Measurements from ENCODE around the gene MRPL14. TPM values are rescaled to one million over a fixed set of nuclear protein-coding genes. Genes with fewer than 3 reads are reported as not detected.

The MRPL14 gene
- total RNA-seq, 1 donor: 47.5 TPM

DNA sequence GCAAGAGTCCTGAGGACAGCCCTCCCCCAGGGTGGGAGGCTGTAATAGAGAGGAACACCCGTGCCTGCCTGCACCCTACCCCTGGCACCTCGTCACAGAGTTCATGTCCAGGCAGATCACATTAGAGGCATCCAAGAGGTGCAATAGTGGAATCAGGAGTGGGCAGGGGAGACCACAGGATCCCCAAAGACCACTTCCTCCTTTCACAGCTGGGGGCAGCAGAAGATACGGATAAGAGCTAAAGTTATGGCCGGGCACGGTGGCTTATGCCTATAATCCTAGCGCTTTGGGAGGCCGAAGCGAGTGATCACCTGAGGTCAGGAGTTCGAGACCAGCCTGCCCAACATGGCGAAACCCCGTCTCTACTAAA is 29.9 kb upstream of the MRPL14 start:
- TF ChIP-seq, protein P1, sequence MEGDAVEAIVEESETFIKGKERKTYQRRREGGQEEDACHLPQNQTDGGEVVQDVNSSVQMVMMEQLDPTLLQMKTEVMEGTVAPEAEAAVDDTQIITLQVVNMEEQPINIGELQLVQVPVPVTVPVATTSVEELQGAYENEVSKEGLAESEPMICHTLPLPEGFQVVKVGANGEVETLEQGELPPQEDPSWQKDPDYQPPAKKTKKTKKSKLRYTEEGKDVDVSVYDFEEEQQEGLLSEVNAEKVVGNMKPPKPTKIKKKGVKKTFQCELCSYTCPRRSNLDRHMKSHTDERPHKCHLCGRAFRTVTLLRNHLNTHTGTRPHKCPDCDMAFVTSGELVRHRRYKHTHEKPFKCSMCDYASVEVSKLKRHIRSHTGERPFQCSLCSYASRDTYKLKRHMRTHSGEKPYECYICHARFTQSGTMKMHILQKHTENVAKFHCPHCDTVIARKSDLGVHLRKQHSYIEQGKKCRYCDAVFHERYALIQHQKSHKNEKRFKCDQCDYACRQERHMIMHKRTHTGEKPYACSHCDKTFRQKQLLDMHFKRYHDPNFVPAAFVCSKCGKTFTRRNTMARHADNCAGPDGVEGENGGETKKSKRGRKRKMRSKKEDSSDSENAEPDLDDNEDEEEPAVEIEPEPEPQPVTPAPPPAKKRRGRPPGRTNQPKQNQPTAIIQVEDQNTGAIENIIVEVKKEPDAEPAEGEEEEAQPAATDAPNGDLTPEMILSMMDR (IDR thresholded peaks at IDR 0.05; ENCODE audit: insufficient read depth, low read depth, low read length): no peak
- no peak for DNase-seq (ENCODE audit: low read depth)
- H3K4me3 ChIP-seq (ENCODE audit: low read depth, low read length): no peak overlapping the region

DNA sequence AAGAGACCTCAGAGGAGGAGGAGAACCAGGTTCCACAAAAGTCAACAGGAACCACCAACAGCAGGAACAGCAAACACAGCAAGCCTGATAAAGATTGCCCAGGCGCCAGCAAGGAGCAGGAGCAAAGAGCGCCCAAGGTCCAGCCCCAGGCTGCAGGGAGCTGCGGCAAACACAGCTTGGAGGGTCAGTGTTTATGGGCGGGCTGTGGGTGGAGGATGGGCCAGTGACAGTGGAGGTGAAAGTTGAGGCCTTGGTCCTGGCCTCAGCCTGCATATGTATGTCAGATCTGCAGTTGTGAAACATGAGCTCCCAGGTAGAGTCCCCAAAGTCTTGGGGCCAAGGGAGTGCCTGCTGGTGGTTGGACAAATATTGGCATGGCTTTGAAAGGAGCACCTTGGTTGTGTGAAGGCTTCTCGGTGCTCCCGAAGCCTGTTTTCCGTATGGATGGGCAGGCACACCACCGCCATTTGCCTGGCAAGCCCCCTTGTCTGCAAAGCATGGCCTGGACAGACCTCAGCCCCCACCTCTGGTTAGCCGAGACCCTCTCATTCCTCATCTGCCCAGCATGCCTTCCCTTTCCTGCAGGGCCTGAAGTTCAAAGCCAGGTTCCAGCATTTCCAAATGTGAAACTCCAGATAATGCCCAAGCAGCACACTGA is 29.4 kb upstream of the MRPL14 start:
- no peak overlapping the region for H3K4me3 ChIP-seq (ENCODE audit: low read depth, low read length)
- DNase-seq (ENCODE audit: low read depth): no peak
- TF ChIP-seq, protein P1 (IDR thresholded peaks at IDR 0.05; ENCODE audit: insufficient read depth, low read depth, low read length): no peak

- TF ChIP-seq, protein P1 (IDR thresholded peaks at IDR 0.05; ENCODE audit: insufficient read depth, low read depth, low read length): no peak
- no peak for DNase-seq (ENCODE audit: low read depth)
- no peak overlapping the region for H3K4me3 ChIP-seq (ENCODE audit: low read depth, low read length)
These were observed 26.8 kb upstream of the MRPL14 start for GRCh38 chr6:44154067-44154466.

DNA sequence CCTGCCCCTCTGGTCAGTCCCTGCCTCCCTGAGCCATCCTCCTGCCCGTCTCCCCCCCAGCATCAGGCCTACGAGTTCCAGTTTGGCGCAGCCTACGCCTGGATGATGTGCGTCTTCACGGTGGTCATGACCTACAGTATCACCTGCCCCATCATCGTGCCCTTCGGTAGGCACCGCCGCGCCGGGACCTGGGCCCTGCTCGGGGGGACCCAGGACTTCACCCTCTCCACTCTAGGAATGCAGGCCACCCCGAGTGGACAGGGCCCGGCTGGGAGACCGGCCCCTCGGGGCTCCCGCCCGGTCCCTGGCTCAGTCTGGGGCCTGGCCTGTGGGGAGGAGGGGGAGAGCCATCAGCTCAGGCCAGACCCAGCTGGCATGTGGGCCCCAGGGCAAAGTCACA is 25.3 kb upstream of the MRPL14 start:
- DNase-seq (ENCODE audit: low read depth): no peak
- no peak overlapping the region for H3K4me3 ChIP-seq (ENCODE audit: low read depth, low read length)
- TF ChIP-seq, protein P1 (IDR thresholded peaks at IDR 0.05; ENCODE audit: insufficient read depth, low read depth, low read length): no peak

DNA sequence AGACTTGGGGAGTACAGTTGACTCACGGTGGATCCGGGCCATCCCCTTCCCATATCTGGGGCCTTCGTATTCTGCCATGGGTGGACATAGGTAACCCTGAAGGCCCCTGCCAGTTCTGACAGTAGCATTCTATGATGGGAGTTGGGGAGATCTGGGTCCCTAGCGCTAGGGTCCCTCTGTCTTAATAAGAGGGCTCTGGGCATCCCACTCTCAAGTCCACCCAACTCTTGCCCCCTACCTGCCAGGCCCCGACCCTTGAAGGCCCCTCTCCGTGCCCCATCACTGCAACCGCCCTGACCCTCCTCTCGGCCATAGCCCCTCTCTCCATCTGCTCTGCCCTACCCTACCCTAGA is 24.8 kb upstream of the MRPL14 start:
- no peak for DNase-seq (ENCODE audit: low read depth)
- no peak overlapping the region for H3K4me3 ChIP-seq (ENCODE audit: low read depth, low read length)
- TF ChIP-seq, protein P1 (IDR thresholded peaks at IDR 0.05; ENCODE audit: insufficient read depth, low read depth, low read length): no peak

DNA sequence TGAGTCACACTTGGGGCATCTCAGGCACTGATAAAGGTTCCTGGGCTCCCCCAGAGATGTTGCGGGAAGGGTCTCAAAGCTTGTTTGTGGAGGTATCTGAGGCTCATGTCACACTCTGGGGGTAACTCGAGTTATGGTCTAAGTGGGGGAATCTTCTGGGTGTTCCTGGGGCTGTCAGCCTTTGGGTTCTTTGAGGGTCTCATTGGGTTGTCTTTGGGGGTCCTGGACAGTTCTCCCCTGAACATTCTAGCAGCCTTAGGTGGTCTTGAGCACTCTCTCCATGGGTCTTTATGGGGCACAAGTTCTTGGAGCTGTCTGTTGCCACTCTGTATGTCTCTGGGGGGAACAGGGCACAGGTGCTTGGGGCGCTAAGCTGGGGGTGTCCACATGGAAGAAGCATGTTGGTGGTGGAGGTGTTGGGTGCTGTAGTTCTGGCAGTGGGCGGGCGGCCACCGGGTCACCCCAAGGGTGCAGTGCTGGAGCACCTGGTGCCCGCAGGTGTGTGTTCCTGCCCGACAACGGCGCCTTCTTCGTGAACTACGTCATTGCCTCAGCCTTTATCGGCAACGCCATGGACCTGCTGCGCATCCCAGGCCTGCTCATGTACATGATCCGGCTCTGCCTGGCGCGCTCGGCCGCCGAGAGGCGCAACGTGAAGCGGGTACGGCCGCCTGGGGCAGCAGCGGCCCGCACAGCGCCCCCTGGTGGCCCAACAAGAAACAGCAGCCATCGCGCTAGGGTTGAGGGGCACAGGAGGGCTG is 24.3 kb upstream of the MRPL14 start:
- TF ChIP-seq, protein P1 (IDR thresholded peaks at IDR 0.05; ENCODE audit: insufficient read depth, low read depth, low read length): peak; percentile 96
- peak; percentile 58 for DNase-seq (ENCODE audit: low read depth)
- H3K4me3 ChIP-seq (ENCODE audit: low read depth, low read length): no peak overlapping the region

Data from fibroblast of villous mesenchyme (primary cell).